Measurements from ENCODE around the gene SCN2B. TPM values are rescaled to one million over a fixed set of nuclear protein-coding genes. Genes with fewer than 3 reads are reported as not detected.

SCN2B gene, protein sequence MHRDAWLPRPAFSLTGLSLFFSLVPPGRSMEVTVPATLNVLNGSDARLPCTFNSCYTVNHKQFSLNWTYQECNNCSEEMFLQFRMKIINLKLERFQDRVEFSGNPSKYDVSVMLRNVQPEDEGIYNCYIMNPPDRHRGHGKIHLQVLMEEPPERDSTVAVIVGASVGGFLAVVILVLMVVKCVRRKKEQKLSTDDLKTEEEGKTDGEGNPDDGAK
- total RNA-seq: not detected in 2 replicates

DNA sequence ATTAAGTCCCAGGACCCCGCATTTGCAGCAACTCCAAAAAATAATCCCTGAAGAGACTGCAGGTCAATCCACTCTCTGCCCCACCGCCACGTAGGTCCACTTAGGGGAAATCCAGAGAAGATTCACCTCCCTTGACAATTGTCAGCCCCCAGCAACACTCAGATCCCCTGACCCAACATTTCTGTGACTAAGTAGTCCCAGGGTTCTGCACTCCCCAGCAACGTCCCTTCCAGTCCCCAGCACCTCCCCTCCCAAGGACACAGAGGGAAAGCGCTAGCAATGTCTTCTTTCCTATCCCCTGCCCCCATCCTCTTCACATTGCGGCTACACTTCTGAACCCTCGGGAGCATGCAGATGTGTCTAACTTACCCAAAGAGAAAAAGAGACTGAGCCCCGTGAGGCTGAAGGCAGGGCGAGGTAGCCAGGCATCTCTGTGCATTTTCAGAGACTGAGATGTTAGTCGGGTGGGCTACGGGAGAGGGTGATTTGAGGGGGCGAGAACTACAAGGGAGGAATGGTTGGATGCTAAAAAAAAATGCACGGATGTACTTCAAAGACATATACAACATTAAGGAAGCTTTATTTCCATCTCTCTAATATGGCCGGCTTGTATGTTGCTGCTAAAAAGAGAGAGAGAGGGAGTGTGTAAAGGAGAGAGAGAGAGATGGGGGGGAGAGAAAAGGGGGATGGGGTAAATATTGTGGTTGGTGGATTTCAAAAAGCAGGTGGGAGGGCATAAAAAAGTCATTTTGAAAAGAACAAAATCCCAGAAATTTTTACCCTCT, at the start of gene SCN2B:
Gene SCN2B, minus strand, starts transcription at position 647 of the 785 bp plus-strand sequence. Its CDS starts 208 bp downstream, at position 439.

DNA sequence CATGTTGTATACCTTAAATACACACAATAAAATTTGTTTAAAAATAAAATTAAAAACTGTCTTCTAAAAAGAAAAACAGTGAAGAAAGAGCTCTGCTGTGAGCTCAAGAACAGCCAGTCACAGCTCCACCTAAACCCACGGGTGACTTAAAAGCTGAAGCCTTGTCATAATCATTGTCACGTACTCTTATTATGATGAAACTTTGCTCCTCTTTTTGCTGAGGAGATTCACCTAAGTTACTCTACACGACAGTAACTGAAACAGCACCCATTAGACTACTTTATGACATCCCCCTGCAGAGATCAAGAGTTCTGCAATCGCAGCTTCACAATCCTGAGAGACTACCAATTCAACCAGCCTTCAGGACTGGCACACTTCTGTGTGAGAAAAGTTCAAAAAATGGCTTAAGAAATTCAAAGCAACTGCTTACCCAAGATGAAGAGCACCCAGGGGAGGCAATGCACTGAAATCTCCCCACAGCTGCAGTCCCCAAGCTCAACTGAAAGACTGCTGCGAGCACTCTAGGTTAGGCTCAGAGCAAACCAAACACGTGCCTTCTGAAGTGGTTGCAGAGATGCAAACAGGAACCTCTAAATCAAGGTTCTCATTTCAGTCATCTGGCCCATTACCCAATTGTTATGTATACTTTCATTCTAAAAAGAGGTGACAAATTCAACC, 48.2 kb upstream of the SCN2B start, which contains the start of gene JAML:
Gene JAML, minus strand, starts transcription at position 501 of the 678 bp plus-strand sequence. CDS start 10,145 bp downstream, outside the sequence.

DNA sequence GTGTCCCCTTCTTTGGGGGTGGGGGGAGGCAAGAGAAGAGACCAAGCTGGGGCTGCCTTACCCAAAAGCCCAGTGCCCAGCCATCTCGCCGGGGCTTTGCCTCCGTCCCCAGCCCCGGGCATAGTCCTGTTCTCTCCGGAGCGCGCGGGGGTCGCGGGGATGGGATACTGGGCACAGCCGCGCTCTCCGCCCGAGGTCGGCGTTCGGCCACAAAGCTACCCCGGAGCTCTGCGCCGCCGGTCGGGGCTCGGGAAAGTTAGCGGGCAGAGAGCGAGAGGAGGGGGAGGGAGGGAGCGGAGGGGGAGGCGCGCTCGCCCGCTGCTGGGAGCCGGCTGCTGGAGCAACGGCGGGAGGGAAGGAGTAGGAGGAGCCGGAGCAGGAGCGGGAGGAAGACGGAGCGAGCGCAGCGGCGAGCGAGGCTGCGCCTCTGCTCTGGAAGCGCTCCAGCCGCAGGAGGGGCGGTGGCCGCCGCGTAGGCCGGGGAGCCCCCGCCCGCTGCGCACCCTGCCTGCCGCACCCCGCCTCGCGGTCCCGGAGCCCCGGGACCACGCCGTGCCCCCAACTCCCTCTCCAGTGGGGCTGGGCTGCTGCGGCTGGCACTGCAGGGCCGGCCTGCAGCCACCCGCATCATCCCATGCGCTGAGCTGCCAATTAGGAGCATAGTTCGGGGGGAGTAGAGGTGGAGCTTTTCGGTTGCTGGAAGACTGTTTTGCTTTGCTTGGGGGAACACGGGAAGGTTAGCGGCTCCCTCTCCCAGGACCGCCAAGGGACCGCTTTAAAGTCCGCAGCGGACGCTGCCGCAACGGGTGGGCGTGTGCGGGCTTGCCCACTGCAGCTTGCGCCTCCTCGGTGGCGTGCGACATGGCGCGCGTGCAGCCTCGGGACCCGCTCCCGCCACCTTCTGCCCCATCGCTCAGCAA, 23.6 kb downstream of the SCN2B start, which contains the start of gene SCN4B:
Gene SCN4B, minus strand, starts transcription at position 272 of the 920 bp plus-strand sequence. Its CDS starts 150 bp downstream, at position 122.

Other genes with a start within 250 kb of the SCN2B start
- not detected in 2 replicates for gene TMPRSS13, start 247.2 kb downstream of the SCN2B start, total RNA-seq
- gene IL10RA, start 190.2 kb downstream of the SCN2B start, total RNA-seq: not detected in 2 replicates
- not detected in 2 replicates for gene TMPRSS4, start 99.6 kb downstream of the SCN2B start, total RNA-seq
- gene SMIM35, start 89.7 kb downstream of the SCN2B start, total RNA-seq: not detected in 2 replicates
- gene SCN4B, start 23.8 kb downstream of the SCN2B start, total RNA-seq: 0.09 TPM in 2 replicates
- gene JAML, start 48.4 kb upstream of the SCN2B start, total RNA-seq: 0.19 and 0.27 TPM in 2 replicates
- 8.2 and 12.4 TPM in 2 replicates for gene MPZL3, start 75.7 kb upstream of the SCN2B start, total RNA-seq
- gene MPZL2, start 87.7 kb upstream of the SCN2B start, total RNA-seq: 118 and 402 TPM in 2 replicates
- not detected in 2 replicates for gene CD3E, start 128.1 kb upstream of the SCN2B start, total RNA-seq
- not detected in 2 replicates for gene CD3D, start 166.1 kb upstream of the SCN2B start, total RNA-seq
- gene CD3G, start 167.7 kb upstream of the SCN2B start, total RNA-seq: not detected in 2 replicates
- 25.4 and 26.5 TPM in 2 replicates for gene UBE4A, start 183.0 kb upstream of the SCN2B start, total RNA-seq
- gene ATP5MG, start 225.0 kb upstream of the SCN2B start, total RNA-seq: 131 and 166 TPM in 2 replicates